ENCODE results near the gene MKLN1. TPM values are rescaled to one million over a fixed set of nuclear protein-coding genes. Genes with fewer than 3 reads are reported as not detected.
A peak's percentile ranks its signal among the peaks of the same experiment; 100 is the strongest.

The MKLN1 gene
- total RNA-seq, 4 donors from 2014 or later, result 15.2 to 42.3 (median 24.0) TPM

- H3K27me3 ChIP-seq, result no peaks in the 10 kb centered on the region
- intact Hi-C loops (cut with DNase I), result no loop called here
- H3K4me1 ChIP-seq, result peaks cover 0 to 26% (median 8%) of the 10 kb centered on the region in 3 donors
- WGBS, 2 donors, result 71% methylated on average over 7 of the region's 13 CpGs; no CpG with 5 or more reads in 1 of the 2 donors
- TF ChIP-seq CTCF (IDR thresholded peaks at IDR 0.05) (no peak), POLR2A (IDR thresholded peaks at IDR 0.05) (no peak)
- H3K9me3 ChIP-seq, result no peaks in the 10 kb centered on the region
- H3K36me3 ChIP-seq, result no peaks in the 10 kb centered on the region
- no peak for DNase-seq
- H3K4me3 ChIP-seq, result no peak overlapping the region
- H3K27ac ChIP-seq, result peak overlapping the region in 3 of 4 donors; percentile 42 to 69 (median 55)
These were observed 210.6 kb downstream of the MKLN1 start for GRCh38 chr7:131538071-131538812.

- H3K36me3 ChIP-seq, result no peaks in the 10 kb centered on the region
- no peak for DNase-seq
- H3K27ac ChIP-seq, result peak overlapping the region in 3 of 4 donors; percentile 42 to 64 (median 55)
- TF ChIP-seq POLR2A (IDR thresholded peaks at IDR 0.05), result no peak
- TF ChIP-seq CTCF (IDR thresholded peaks at IDR 0.05), result no peak
- 50 to 94% methylated on average over 1 to 2 of the region's 7 CpGs for WGBS, 2 donors
- H3K9me3 ChIP-seq, result no peaks in the 10 kb centered on the region
- intact Hi-C loops (cut with DNase I), result no loop called here
- no peak overlapping the region for H3K4me3 ChIP-seq
- no peaks in the 10 kb centered on the region for H3K27me3 ChIP-seq
- H3K4me1 ChIP-seq, result peaks cover 0 to 27% (median 8%) of the 10 kb centered on the region in 3 donors
These were observed 211.1 kb downstream of the MKLN1 start for GRCh38 chr7:131538813-131539179.

- TF ChIP-seq CTCF (IDR thresholded peaks at IDR 0.05) (peak in 3 of 6 experiments; percentile 3 to 10 (median 8)), POLR2A (IDR thresholded peaks at IDR 0.05) (no peak)
- intact Hi-C loops (cut with DNase I), result no loop called here
- 72% methylated on average over 13 to 14 of the region's 18 CpGs for WGBS, 2 donors
- peaks cover 0 to 41% (median 8%) of the 10 kb centered on the region in 3 donors for H3K4me1 ChIP-seq
- no peaks in the 10 kb centered on the region for H3K27me3 ChIP-seq
- no peaks in the 10 kb centered on the region for H3K36me3 ChIP-seq
- H3K4me3 ChIP-seq, result no peak overlapping the region
- no peaks in the 10 kb centered on the region for H3K9me3 ChIP-seq
- DNase-seq, result no peak
- peak overlapping the region in 3 of 4 donors; percentile 55 to 81 (median 55) for H3K27ac ChIP-seq
These were observed 213.0 kb downstream of the MKLN1 start for GRCh38 chr7:131540491-131541162.

GRCh38 chr7:131543298-131543697 is 215.6 kb downstream of the MKLN1 start:
- H3K4me3 ChIP-seq, result no peak overlapping the region
- 72 to 79% methylated on average over 5 of the region's 5 CpGs for WGBS, 2 donors
- peaks cover 5 to 47% (median 15%) of the 10 kb centered on the region in 3 donors for H3K4me1 ChIP-seq
- intact Hi-C loops (cut with DNase I), result no loop called here
- H3K27ac ChIP-seq, result peak overlapping the region in 3 of 4 donors; percentile 4 to 65 (median 57)
- TF ChIP-seq CTCF (IDR thresholded peaks at IDR 0.05) (no peak), POLR2A (IDR thresholded peaks at IDR 0.05) (no peak)
- no peak for DNase-seq
- H3K27me3 ChIP-seq, result no peaks in the 10 kb centered on the region
- H3K9me3 ChIP-seq, result no peaks in the 10 kb centered on the region
- no peaks in the 10 kb centered on the region for H3K36me3 ChIP-seq

GRCh38 chr7:131544021-131544420 is 216.3 kb downstream of the MKLN1 start:
- no peaks in the 10 kb centered on the region for H3K9me3 ChIP-seq
- 83 to 100% methylated on average over 1 to 2 of the region's 3 CpGs for WGBS, 2 donors
- TF ChIP-seq POLR2A (IDR thresholded peaks at IDR 0.05) (no peak), CTCF (IDR thresholded peaks at IDR 0.05) (no peak)
- no peaks in the 10 kb centered on the region for H3K27me3 ChIP-seq
- DNase-seq, result no peak
- H3K4me3 ChIP-seq, result no peak overlapping the region
- peak overlapping the region in 3 of 4 donors; percentile 48 to 65 (median 57) for H3K27ac ChIP-seq
- H3K4me1 ChIP-seq, result peaks cover 5 to 40% (median 12%) of the 10 kb centered on the region in 3 donors
- no peaks in the 10 kb centered on the region for H3K36me3 ChIP-seq
- intact Hi-C loops (cut with DNase I), result no loop called here

Measured in esophagus squamous epithelium (tissue), 5 donors.